GM23248 (cell line): ENCODE measurements around the gene PDSS2. TPM values are rescaled to one million over a fixed set of nuclear protein-coding genes. Genes with fewer than 3 reads are reported as not detected.

Source experiments
- DNase-seq: peaks from one replicate; pipeline ENCODE4 v3.0.0-alpha.2; 2015
- H2AFZ ChIP-seq: fragments of 200-600 bp; sonication (generic); 2 replicates; pipeline ENCODE4 v1.6.1; 2016; ENCODE audit warnings: antibody characterized with exemption
- H3F3A ChIP-seq: fragments of 200-600 bp; sonication (generic); 2 replicates; pipeline ENCODE4 v1.6.1; 2016; ENCODE audit warnings: mild to moderate bottlenecking, antibody characterized with exemption, mixed run types; ENCODE audit not compliant: insufficient read depth
- H3K27ac ChIP-seq: fragments of 200-600 bp; sonication (generic); 2 replicates; pipeline ENCODE4 v1.5.1; 2016; ENCODE audit warnings: mild to moderate bottlenecking
- H3K27me3 ChIP-seq: fragments of 200-600 bp; sonication (generic); replicated peaks from 2 replicates; pipeline ENCODE4 v1.6.1; 2016; ENCODE audit warnings: mild to moderate bottlenecking; ENCODE audit not compliant: insufficient read depth
- H3K36me3 ChIP-seq: fragments of 200-600 bp; sonication (generic); 2 replicates; pipeline ENCODE4 v1.6.1; 2016; ENCODE audit warnings: low read depth, mild to moderate bottlenecking
- H3K4me1 ChIP-seq: fragments of 200-600 bp; sonication (generic); 2 replicates; pipeline ENCODE4 v1.6.1; 2016; ENCODE audit warnings: mild to moderate bottlenecking; ENCODE audit not compliant: insufficient read depth
- H3K4me2 ChIP-seq: fragments of 200-600 bp; sonication (generic); one replicate; pipeline ENCODE4 v1.6.1; 2016; ENCODE audit warnings: mild to moderate bottlenecking; ENCODE audit not compliant: unreplicated experiment
- H3K4me3 ChIP-seq: fragments of 200-600 bp; sonication (generic); 2 replicates; pipeline ENCODE4 v1.5.1; 2016; ENCODE audit warnings: mild to moderate bottlenecking
- H3K79me2 ChIP-seq: fragments of 200-600 bp; sonication (generic); 2 replicates; pipeline ENCODE4 v1.6.1; 2016; ENCODE audit warnings: mild to moderate bottlenecking; ENCODE audit not compliant: insufficient read depth
- H3K9ac ChIP-seq: fragments of 200-600 bp; sonication (generic); 2 replicates; pipeline ENCODE4 v1.6.1; 2016; ENCODE audit warnings: mild to moderate bottlenecking
- H3K9me2 ChIP-seq: fragments of 200-600 bp; sonication (generic); 2 replicates; pipeline ENCODE4 v1.6.1; 2016; ENCODE audit warnings: mixed run types, mild to moderate bottlenecking, moderate library complexity; ENCODE audit not compliant: insufficient read depth
- H3K9me3 ChIP-seq: fragments of 200-600 bp; sonication (generic); one replicate; pipeline ENCODE4 v1.6.1; 2017; ENCODE audit warnings: low read depth
- H4K20me1 ChIP-seq: fragments of 200-600 bp; sonication (generic); 2 replicates; pipeline ENCODE4 v1.6.0; 2016; ENCODE audit not compliant: insufficient read depth
- EZH2 ChIP-seq: fragments of 200-600 bp; sonication (generic); IDR thresholded peaks from 2 replicates; pipeline ENCODE4 v1.6.1; 2018; ENCODE audit warnings: antibody characterized with exemption, mild to moderate bottlenecking; ENCODE audit not compliant: insufficient read depth, poor library complexity, severe bottlenecking
- EZH2phosphoT487 ChIP-seq: fragments of 200-600 bp; sonication (generic); IDR thresholded peaks from 2 replicates; pipeline ENCODE4 v1.6.1; 2018; ENCODE audit warnings: antibody characterized with exemption, moderate library complexity, mild to moderate bottlenecking, low read depth; ENCODE audit not compliant: insufficient read depth
- WGBS, 2 experiments: methylation state at CpG; one replicate each; pipeline ENCODE4 v1.1.6; 2015 to 2017; ENCODE audit warnings: low lambda C conversion rate in 2 of 2, low coverage in 1 of 2; ENCODE audit errors: missing lambda C conversion rate in 2 of 2; 5-methylcytosine and 5-hydroxymethylcytosine counted together
- in situ Hi-C: fragments of 300-500 bp; cut with MboI; formaldehyde crosslinking; loops from 2 replicates; pipeline ENCODE4 v1.15.0; 2020
- polyA plus RNA-seq: library from polyadenylated mRNA; unstranded; fragments of >200 nt; fragmentation: Nextera tagmentation; extraction: Ambion mirVana; gene quantifications from 2 replicates; pipeline ENCODE4 v1.2.1, GENCODE V29; 2016
- total RNA-seq: library from RNA; depleted of rRNA; stranded (reverse); fragments of >200 nt; shearing (Covaris generic); gene quantifications from 2 replicates; pipeline ENCODE4 v1.2.3, GENCODE V29; 2014

Gene PDSS2
- total and polyA plus RNA-seq, 2 experiments from 2014 or later = 9.9 to 10.3 TPM

GRCh38 chr6:107355659-107356058 lies 103.7 kb downstream of the PDSS2 start:
- Histone ChIP-seq H3K4me2 (no peak overlapping the region), H3K4me3 (no peak overlapping the region), H3K79me2 (0 out of 2 replicates have a peak, but pooled peaks cover 3% of the 10 kb centered on the region), H2AFZ (no peak overlapping the region), H3K9me2 (no peaks in the 10 kb centered on the region), H3K27me3 (no peaks in the 10 kb centered on the region), H3K4me1 (peaks cover 4% of the 10 kb centered on the region; the same call in 1 of the 2 replicates), H3F3A (0 out of 2 replicates have a peak, but pooled peaks cover 9% of the 10 kb centered on the region), H3K27ac (no peak overlapping the region), H3K9ac (no peak overlapping the region), H4K20me1 (no peaks in the 10 kb centered on the region), H3K36me3 (no peaks in the 10 kb centered on the region), H3K9me3 (no peaks in the 10 kb centered on the region)
- no peak for DNase-seq
- TF ChIP-seq EZH2 (no peak), EZH2phosphoT487 (no peak)
- in situ Hi-C loops = no loop called here
- WGBS, 2 experiments = 78 to 79% methylated on average over 3 of the region's 3 CpGs

DNA sequence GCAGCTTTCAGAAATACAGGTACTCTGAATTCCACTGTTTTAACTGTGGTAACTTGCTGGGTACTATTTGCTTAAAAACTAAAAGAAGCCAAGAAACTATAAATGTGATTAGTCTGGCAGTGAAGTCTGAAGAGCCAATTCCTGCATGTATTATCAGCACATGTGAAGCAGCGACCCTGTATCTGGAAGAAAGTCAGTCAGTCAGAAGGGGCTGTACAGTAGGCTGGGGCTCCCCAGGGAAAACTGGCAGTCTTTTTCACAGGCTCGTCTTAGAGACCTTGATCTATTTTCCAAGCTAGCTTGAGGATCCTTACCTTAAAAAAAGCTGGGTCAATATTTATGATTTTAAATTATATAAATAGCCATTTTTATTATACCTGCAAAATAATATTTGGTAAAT lies 104.9 kb downstream of the PDSS2 start:
- TF ChIP-seq EZH2phosphoT487 = no peak
- no peak for TF ChIP-seq EZH2
- Histone ChIP-seq H3K79me2 (0 out of 2 replicates have a peak, but pooled peaks cover 3% of the 10 kb centered on the region), H3K9ac (no peak overlapping the region), H3K36me3 (no peaks in the 10 kb centered on the region), H3K9me2 (no peaks in the 10 kb centered on the region), H3K27ac (no peak overlapping the region), H4K20me1 (no peaks in the 10 kb centered on the region), H2AFZ (no peak overlapping the region), H3K9me3 (no peaks in the 10 kb centered on the region), H3K4me1 (no peaks in the 10 kb centered on the region), H3K4me2 (no peak overlapping the region), H3K4me3 (no peak overlapping the region), H3F3A (no peaks in the 10 kb centered on the region), H3K27me3 (no peaks in the 10 kb centered on the region)
- no peak for DNase-seq
- in situ Hi-C loops = no loop called here
- WGBS, 2 experiments = 37 to 43% methylated on average over 2 of the region's 2 CpGs

DNA sequence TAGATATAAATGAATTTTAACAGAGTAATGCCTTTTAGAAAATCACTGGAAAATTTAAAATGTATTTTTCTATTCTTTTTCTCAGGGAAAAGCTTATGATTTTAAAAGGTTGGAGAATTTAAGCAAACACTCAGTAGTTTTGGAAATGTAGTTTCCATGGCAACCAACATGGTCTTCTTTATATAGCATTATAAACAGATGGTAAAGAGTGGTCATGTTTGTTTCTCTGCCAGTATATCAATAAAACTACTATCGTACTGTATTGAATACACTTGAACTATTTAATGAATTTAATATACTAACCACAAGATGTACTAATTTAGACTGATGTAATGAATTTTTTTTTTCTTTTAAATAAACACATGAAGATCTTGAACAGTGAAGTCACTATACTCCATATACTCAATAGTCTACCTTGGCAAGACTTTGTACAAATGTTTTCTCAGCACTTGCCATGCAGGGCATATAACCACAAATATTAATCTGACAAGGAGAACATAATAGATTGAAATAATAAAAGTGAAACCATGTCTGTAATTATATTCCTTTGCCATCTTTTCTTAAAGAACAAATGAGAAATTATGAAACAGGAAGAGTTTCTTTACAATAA lies 105.5 kb downstream of the PDSS2 start:
- H3K27me3 ChIP-seq = no peaks in the 10 kb centered on the region
- no peaks in the 10 kb centered on the region for H3K36me3 ChIP-seq
- H4K20me1 ChIP-seq = no peaks in the 10 kb centered on the region
- TF ChIP-seq EZH2 = no peak
- TF ChIP-seq EZH2phosphoT487 = no peak
- H3K9me2 ChIP-seq = no peaks in the 10 kb centered on the region
- H2AFZ ChIP-seq = no peak overlapping the region
- in situ Hi-C loops = no loop called here
- no peak overlapping the region for H3K27ac ChIP-seq
- no peak for DNase-seq
- no peaks in the 10 kb centered on the region for H3K4me1 ChIP-seq
- no peak overlapping the region for H3K4me3 ChIP-seq
- no peak overlapping the region for H3K9ac ChIP-seq
- no peaks in the 10 kb centered on the region for H3K9me3 ChIP-seq
- H3K79me2 ChIP-seq = 0 out of 2 replicates have a peak, but pooled peaks cover 3% of the 10 kb centered on the region
- no peaks in the 10 kb centered on the region for H3F3A ChIP-seq
- no peak overlapping the region for H3K4me2 ChIP-seq
- 62 to 88% methylated on average over 1 of the region's 1 CpG for WGBS, 2 experiments

GRCh38 chr6:107348224-107348623 lies 111.1 kb downstream of the PDSS2 start:
- in situ Hi-C loops = no loop called here

GRCh38 chr6:107345393-107345792 lies 114.0 kb downstream of the PDSS2 start:
- in situ Hi-C loops = no loop called here
- Histone ChIP-seq H3K36me3 (no peaks in the 10 kb centered on the region), H2AFZ (no peak overlapping the region), H3K27ac (no peak overlapping the region), H3K4me1 (no peaks in the 10 kb centered on the region), H3K4me3 (no peak overlapping the region), H3K79me2 (no peaks in the 10 kb centered on the region), H3K9ac (no peak overlapping the region), H3K9me3 (no peaks in the 10 kb centered on the region), H4K20me1 (no peaks in the 10 kb centered on the region), H3F3A (no peaks in the 10 kb centered on the region), H3K4me2 (no peak overlapping the region), H3K27me3 (no peaks in the 10 kb centered on the region), H3K9me2 (no peaks in the 10 kb centered on the region)
- DNase-seq = peak; percentile 4
- TF ChIP-seq EZH2 (no peak), EZH2phosphoT487 (no peak)

More at GRCh38 chr6:107348224-107348623, 111.1 kb downstream of the PDSS2 start:
- H3K9ac ChIP-seq = no peak overlapping the region
- H3K9me3 ChIP-seq = no peaks in the 10 kb centered on the region
- no peak for TF ChIP-seq EZH2
- TF ChIP-seq EZH2phosphoT487 = no peak
- H2AFZ ChIP-seq = no peak overlapping the region
- DNase-seq = peak; percentile 24
- WGBS, 2 experiments = 96 to 100% methylated on average over 1 of the region's 1 CpG
- no peaks in the 10 kb centered on the region for H3K79me2 ChIP-seq
- no peak overlapping the region for H3K4me3 ChIP-seq
- H4K20me1 ChIP-seq = no peaks in the 10 kb centered on the region
- H3K9me2 ChIP-seq = no peaks in the 10 kb centered on the region
- H3K4me2 ChIP-seq = no peak overlapping the region
- H3K27ac ChIP-seq = no peak overlapping the region
- no peaks in the 10 kb centered on the region for H3F3A ChIP-seq
- no peaks in the 10 kb centered on the region for H3K27me3 ChIP-seq
- no peaks in the 10 kb centered on the region for H3K4me1 ChIP-seq
- no peaks in the 10 kb centered on the region for H3K36me3 ChIP-seq
